ENCODE measurements around the gene CGRRF1.

CGRRF1 gene

GRCh38 chr14:54483073-54483745, 26.5 kb upstream of the CGRRF1 start:
- TF ChIP-seq CTCF (conservative IDR thresholded peaks at IDR 0.05; ENCODE audit: low read depth, low read length): no peak
- no peak overlapping the region for H3K4me3 ChIP-seq (ENCODE audit: low read length)
- DNase-seq (ENCODE audit: low read depth): no peak

GRCh38 chr14:54483846-54484245, 25.9 kb upstream of the CGRRF1 start:
- no peak for TF ChIP-seq CTCF (conservative IDR thresholded peaks at IDR 0.05; ENCODE audit: low read depth, low read length)
- DNase-seq (ENCODE audit: low read depth): no peak
- H3K4me3 ChIP-seq (ENCODE audit: low read length): no peak overlapping the region

GRCh38 chr14:54486685-54487084, 23.0 kb upstream of the CGRRF1 start:
- DNase-seq (ENCODE audit: low read depth): no peak
- H3K4me3 ChIP-seq (ENCODE audit: low read length): no peak overlapping the region
- TF ChIP-seq CTCF (conservative IDR thresholded peaks at IDR 0.05; ENCODE audit: low read depth, low read length): no peak

GRCh38 chr14:54487771-54488170, 21.9 kb upstream of the CGRRF1 start:
- DNase-seq (ENCODE audit: low read depth): peak; percentile 9
- TF ChIP-seq CTCF (conservative IDR thresholded peaks at IDR 0.05; ENCODE audit: low read depth, low read length): no peak
- peak overlapping the region; percentile 92 for H3K4me3 ChIP-seq (ENCODE audit: low read length)

GRCh38 chr14:54488318-54488645, 21.4 kb upstream of the CGRRF1 start:
- H3K4me3 ChIP-seq (ENCODE audit: low read length): peak overlapping the region; percentile 92
- TF ChIP-seq CTCF (conservative IDR thresholded peaks at IDR 0.05; ENCODE audit: low read depth, low read length): peak; percentile 18
- DNase-seq (ENCODE audit: low read depth): no peak

GRCh38 chr14:54488646-54489317, 20.9 kb upstream of the CGRRF1 start, which contains the start of gene GMFB:
Gene GMFB (minus strand): TSS chr14:54488980. CDS start chr14:54488927, 53 bp downstream.
- DNase-seq (ENCODE audit: low read depth): peak; percentile 65
- peak; percentile 64 for TF ChIP-seq CTCF (conservative IDR thresholded peaks at IDR 0.05; ENCODE audit: low read depth, low read length)
- peak within 1 kb of the TSS; percentile 92 for H3K4me3 ChIP-seq (ENCODE audit: low read length)

DNA sequence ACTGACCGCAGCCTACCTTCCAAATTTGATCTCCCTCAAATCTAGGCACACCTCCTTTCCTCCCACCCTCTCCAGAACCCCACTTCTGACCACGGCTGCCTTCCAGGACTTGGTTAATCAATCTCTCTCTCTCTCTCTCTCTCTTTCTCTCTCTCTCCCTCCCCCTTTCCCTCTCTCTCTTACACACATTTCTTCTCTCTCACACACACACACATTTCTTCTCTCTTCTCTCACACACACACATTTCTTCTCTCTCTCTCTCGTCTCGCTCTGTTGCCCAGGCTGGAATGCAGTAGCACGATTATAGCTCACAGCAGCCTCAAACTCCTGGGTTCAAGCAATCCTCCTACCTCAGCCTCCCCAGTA, 20.4 kb upstream of the CGRRF1 start:
- no peak for TF ChIP-seq CTCF (conservative IDR thresholded peaks at IDR 0.05; ENCODE audit: low read depth, low read length)
- peak overlapping the region; percentile 92 for H3K4me3 ChIP-seq (ENCODE audit: low read length)
- no peak for DNase-seq (ENCODE audit: low read depth)

Measured in retinal pigment epithelial cell (primary cell).